GM23338 (cell line): ENCODE measurements around the gene EXD3. TPM values are rescaled to one million over a fixed set of nuclear protein-coding genes. Genes with fewer than 3 reads are reported as not detected.

ENCODE experiments used
- ATAC-seq: fragments of 200-7000 bp; cut with Tn5 transposase; 3 replicates; pipeline ENCODE4 v1.9.1; 2020
- DNase-seq: peaks from one replicate; pipeline ENCODE4 v3.0.0-alpha.2; 2015; ENCODE audit warnings: low spot score
- H2AFZ ChIP-seq: fragments of 200-600 bp; sonication (generic); 2 replicates; pipeline ENCODE4 v1.8.0; 2016; ENCODE audit warnings: antibody characterized with exemption, mild to moderate bottlenecking, moderate library complexity
- H3F3A ChIP-seq: fragments of 200-600 bp; sonication (generic); replicated peaks from 2 replicates; pipeline ENCODE4 v1.8.0; 2017; ENCODE audit warnings: antibody characterized with exemption, mixed run types, low read depth
- H3K27ac ChIP-seq: fragments of 200-600 bp; sonication (generic); 2 replicates; pipeline ENCODE4 v1.6.1; 2016; ENCODE audit warnings: low read depth
- H3K27me3 ChIP-seq: fragments of 200-600 bp; sonication (generic); 2 replicates; pipeline ENCODE4 v1.8.0; 2016; ENCODE audit warnings: mild to moderate bottlenecking, mixed run types, moderate library complexity; ENCODE audit not compliant: insufficient read depth
- H3K36me3 ChIP-seq: fragments of 200-600 bp; sonication (generic); 2 replicates; pipeline ENCODE4 v1.8.0; 2016; ENCODE audit warnings: mild to moderate bottlenecking; ENCODE audit not compliant: insufficient read depth
- H3K4me1 ChIP-seq: fragments of 200-600 bp; sonication (generic); 2 replicates; pipeline ENCODE4 v1.8.0; 2016; ENCODE audit warnings: mild to moderate bottlenecking, moderate library complexity; ENCODE audit not compliant: insufficient read depth
- H3K4me2 ChIP-seq: fragments of 200-600 bp; sonication (generic); 2 replicates; pipeline ENCODE4 v1.7.1; 2017; ENCODE audit warnings: mixed run types
- H3K4me3 ChIP-seq: fragments of 200-600 bp; sonication (generic); 2 replicates; pipeline ENCODE4 v1.6.1; 2016; ENCODE audit warnings: mixed run types
- H3K79me2 ChIP-seq: fragments of 200-600 bp; sonication (generic); replicated peaks from 2 replicates; pipeline ENCODE4 v1.8.0; 2017; ENCODE audit warnings: mild to moderate bottlenecking; ENCODE audit not compliant: insufficient read depth
- H3K9me2 ChIP-seq: fragments of 200-600 bp; sonication (generic); 2 replicates; pipeline ENCODE4 v1.8.0; 2017; ENCODE audit not compliant: insufficient read depth
- H4K20me1 ChIP-seq: fragments of 200-600 bp; sonication (generic); replicated peaks from 2 replicates; pipeline ENCODE4 v1.8.0; 2017; ENCODE audit warnings: mild to moderate bottlenecking; ENCODE audit not compliant: insufficient read depth
- H3K27ac Mint-ChIP-seq: 2 replicates; pipeline ENCODE4 v1.8.0; 2020; ENCODE audit warnings: inconsistent platforms, mild to moderate bottlenecking, moderate library complexity, mixed read lengths
- H3K27me3 Mint-ChIP-seq: 3 replicates; pipeline ENCODE4 v1.8.0; 2022; ENCODE audit warnings: low read depth, mild to moderate bottlenecking, moderate library complexity, mixed read lengths, inconsistent platforms; ENCODE audit not compliant: insufficient read depth, poor library complexity
- H3K36me3 Mint-ChIP-seq: 3 replicates; pipeline ENCODE4 v1.8.0; 2021; ENCODE audit warnings: low read depth, mild to moderate bottlenecking, inconsistent platforms, moderate library complexity, mixed read lengths
- H3K4me1 Mint-ChIP-seq: 3 replicates; pipeline ENCODE4 v1.8.0; 2020; ENCODE audit warnings: mild to moderate bottlenecking, inconsistent platforms, mixed read lengths
- H3K4me3 Mint-ChIP-seq: 3 replicates; pipeline ENCODE4 v1.8.0; 2021; ENCODE audit warnings: moderate library complexity, mild to moderate bottlenecking, inconsistent platforms, mixed read lengths
- H3K9me3 Mint-ChIP-seq: 3 replicates; pipeline ENCODE4 v1.8.0; 2020; ENCODE audit warnings: moderate library complexity, mild to moderate bottlenecking, inconsistent platforms, mixed read lengths
- CREB1 ChIP-seq: fragments of 250-450 bp; sonication (Bioruptor Pico); IDR thresholded peaks from 2 replicates; pipeline ENCODE4 v1.5.0; 2020; ENCODE audit warnings: low read depth, mild to moderate bottlenecking, moderate library complexity
- EZH2 ChIP-seq: fragments of 200-600 bp; sonication (generic); IDR thresholded peaks from one replicate; pipeline ENCODE4 v1.8.0; 2017; ENCODE audit warnings: antibody characterized with exemption, mild to moderate bottlenecking, low read depth; ENCODE audit not compliant: unreplicated experiment
- EZH2phosphoT487 ChIP-seq: fragments of 200-600 bp; sonication (generic); IDR thresholded peaks from one replicate; pipeline ENCODE4 v1.8.1; 2018; ENCODE audit warnings: antibody characterized with exemption; ENCODE audit not compliant: unreplicated experiment
- JUNB ChIP-seq: IDR thresholded peaks from one replicate; pipeline ENCODE4 v1.6.1; 2016; ENCODE audit warnings: antibody characterized with exemption; ENCODE audit not compliant: unreplicated experiment
- NANOG ChIP-seq: IDR thresholded peaks from 2 replicates; pipeline ENCODE4 v1.6.1; 2016; ENCODE audit warnings: antibody characterized with exemption, borderline replicate concordance
- POLR2AphosphoS5 ChIP-seq: IDR thresholded peaks from 2 replicates; pipeline ENCODE4 v1.6.1; 2016; ENCODE audit warnings: antibody characterized with exemption, low read depth
- REST ChIP-seq: IDR thresholded peaks from one replicate; pipeline ENCODE4 v1.6.1; 2018; ENCODE audit warnings: antibody characterized with exemption; ENCODE audit not compliant: unreplicated experiment
- STAT1 ChIP-seq: IDR thresholded peaks from one replicate; pipeline ENCODE4 v1.6.1; 2016; ENCODE audit warnings: antibody characterized with exemption; ENCODE audit not compliant: unreplicated experiment
- ZNF114 ChIP-seq: fragments of 250-450 bp; sonication (Bioruptor Pico); IDR thresholded peaks from 2 replicates; pipeline ENCODE4 v1.5.0; 2020; ENCODE audit warnings: mild to moderate bottlenecking, moderate library complexity
- ZNF331 ChIP-seq: fragments of 250-450 bp; sonication (Bioruptor Pico); IDR thresholded peaks from 2 replicates; pipeline ENCODE4 v1.5.0; 2020; ENCODE audit warnings: low read depth, mild to moderate bottlenecking, moderate library complexity
- ZNF462 ChIP-seq: fragments of 250-450 bp; sonication (Bioruptor Pico); IDR thresholded peaks from 2 replicates; pipeline ENCODE4 v1.5.0; 2020; ENCODE audit warnings: mild to moderate bottlenecking, moderate library complexity
- polyA plus RNA-seq: library from polyadenylated mRNA; unstranded; fragments of >200 nt; fragmentation: Nextera tagmentation; extraction: Ambion mirVana; gene quantifications from 2 replicates; pipeline ENCODE4 v1.2.1, GENCODE V29; 2016
- total RNA-seq: library from RNA; depleted of rRNA; stranded (reverse); fragments of >200 nt; shearing (Covaris generic); gene quantifications from 2 replicates; pipeline ENCODE4 v1.2.3, GENCODE V29; 2014
- TF ChIP-seq, protein P1 (sequence below): IDR thresholded peaks from 2 replicates; pipeline ENCODE4 v1.6.1; 2016; ENCODE audit warnings: antibody characterized with exemption
- TF ChIP-seq, protein P2 (sequence below), 2 experiments: fragments of 200-600 bp in 1 of 2; sonication (generic) in 1 of 2; conservative IDR thresholded peaks; 2 replicates each; pipeline versions ENCODE4 v1.5.1 to v1.6.1; 2016 to 2017; ENCODE audit warnings: antibody characterized with exemption in 2 of 2, low read depth in 2 of 2, mild to moderate bottlenecking in 2 of 2, moderate library complexity in 1 of 2

Gene EXD3
- total and polyA plus RNA-seq, 2 experiments from 2014 or later, result 3.6 to 9.7 TPM

GRCh38 chr9:137263506-137263905 lies 159.5 kb downstream of the EXD3 start:
- Histone ChIP-seq H3K9me2 (no peaks in the 10 kb centered on the region), H4K20me1 (0 out of 2 replicates have a peak, but pooled peaks cover 4% of the 10 kb centered on the region), H3K4me2 (no peak overlapping the region), H3K27me3 (no peaks in the 10 kb centered on the region), H3K4me3 (no peak overlapping the region), H3F3A (0 out of 2 replicates have a peak, but pooled peaks cover 11% of the 10 kb centered on the region), H2AFZ (no peak overlapping the region), H3K27ac (no peak overlapping the region), H3K36me3 (peaks cover 13% of the 10 kb centered on the region), H3K4me1 (no peaks in the 10 kb centered on the region), H3K79me2 (no peaks in the 10 kb centered on the region)
- Mint-ChIP-seq H3K27me3 (peaks cover 13% of the 10 kb centered on the region), H3K4me3 (no peak overlapping the region), H3K36me3 (peaks cover 32% of the 10 kb centered on the region), H3K4me1 (peaks cover 4% of the 10 kb centered on the region; the same call in 2 of the 3 replicates), H3K27ac (no peak overlapping the region), H3K9me3 (no peaks in the 10 kb centered on the region; the same call in 2 of the 3 replicates)
- TF ChIP-seq, protein P1, sequence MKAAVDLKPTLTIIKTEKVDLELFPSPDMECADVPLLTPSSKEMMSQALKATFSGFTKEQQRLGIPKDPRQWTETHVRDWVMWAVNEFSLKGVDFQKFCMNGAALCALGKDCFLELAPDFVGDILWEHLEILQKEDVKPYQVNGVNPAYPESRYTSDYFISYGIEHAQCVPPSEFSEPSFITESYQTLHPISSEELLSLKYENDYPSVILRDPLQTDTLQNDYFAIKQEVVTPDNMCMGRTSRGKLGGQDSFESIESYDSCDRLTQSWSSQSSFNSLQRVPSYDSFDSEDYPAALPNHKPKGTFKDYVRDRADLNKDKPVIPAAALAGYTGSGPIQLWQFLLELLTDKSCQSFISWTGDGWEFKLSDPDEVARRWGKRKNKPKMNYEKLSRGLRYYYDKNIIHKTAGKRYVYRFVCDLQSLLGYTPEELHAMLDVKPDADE, result no peak
- TF ChIP-seq EZH2phosphoT487 (no peak), JUNB (no peak), ZNF114 (CRISPR knock-in tag) (no peak), ZNF331 (CRISPR knock-in tag) (no peak), NANOG (no peak), POLR2AphosphoS5 (no peak), ZNF462 (CRISPR knock-in tag) (no peak), REST (no peak), STAT1 (no peak), CREB1 (no peak), EZH2 (no peak)
- TF ChIP-seq, protein P2, sequence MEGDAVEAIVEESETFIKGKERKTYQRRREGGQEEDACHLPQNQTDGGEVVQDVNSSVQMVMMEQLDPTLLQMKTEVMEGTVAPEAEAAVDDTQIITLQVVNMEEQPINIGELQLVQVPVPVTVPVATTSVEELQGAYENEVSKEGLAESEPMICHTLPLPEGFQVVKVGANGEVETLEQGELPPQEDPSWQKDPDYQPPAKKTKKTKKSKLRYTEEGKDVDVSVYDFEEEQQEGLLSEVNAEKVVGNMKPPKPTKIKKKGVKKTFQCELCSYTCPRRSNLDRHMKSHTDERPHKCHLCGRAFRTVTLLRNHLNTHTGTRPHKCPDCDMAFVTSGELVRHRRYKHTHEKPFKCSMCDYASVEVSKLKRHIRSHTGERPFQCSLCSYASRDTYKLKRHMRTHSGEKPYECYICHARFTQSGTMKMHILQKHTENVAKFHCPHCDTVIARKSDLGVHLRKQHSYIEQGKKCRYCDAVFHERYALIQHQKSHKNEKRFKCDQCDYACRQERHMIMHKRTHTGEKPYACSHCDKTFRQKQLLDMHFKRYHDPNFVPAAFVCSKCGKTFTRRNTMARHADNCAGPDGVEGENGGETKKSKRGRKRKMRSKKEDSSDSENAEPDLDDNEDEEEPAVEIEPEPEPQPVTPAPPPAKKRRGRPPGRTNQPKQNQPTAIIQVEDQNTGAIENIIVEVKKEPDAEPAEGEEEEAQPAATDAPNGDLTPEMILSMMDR (conservative IDR thresholded peaks at IDR 0.05; ENCODE audit: low read depth in 2 of 2), result no peak
- DNase-seq, result no peak
- no peak for ATAC-seq
